HCT116 (cell line): ENCODE data around the gene CARD8.
"Not testable (repeated sequence)": the region's sequence is repeated elsewhere in the genome, so short reads cannot be mapped to it uniquely, and the experiment has no call there.

ENCODE experiments used
- CTCF ChIP-seq, 3 experiments: fragments of 200-600 bp in 1 of 3; sonication (generic) in 1 of 3; IDR thresholded peaks in 2 of 3; conservative IDR thresholded peaks in 1 of 3; 2 replicates each; pipeline ENCODE4 v1.5.1; 2012 to 2017; ENCODE audit warnings: low read depth in 2 of 3, low read length in 2 of 3, antibody characterized with exemption in 1 of 3, borderline replicate concordance in 1 of 3, control low read depth in 1 of 3, mild to moderate bottlenecking in 1 of 3, mixed read lengths in 1 of 3, mixed run types in 1 of 3, moderate library complexity in 1 of 3; ENCODE audit not compliant: insufficient read depth in 1 of 3
- EGR1 ChIP-seq: IDR thresholded peaks from 2 replicates; pipeline ENCODE4 v1.6.1; 2012; ENCODE audit warnings: low read depth
- ELF1 ChIP-seq: IDR thresholded peaks from 2 replicates; pipeline ENCODE4 v1.6.1; 2012; ENCODE audit warnings: low read depth, borderline replicate concordance
- EZH2 ChIP-seq: fragments of 200-600 bp; sonication (generic); IDR thresholded peaks from 2 replicates; pipeline ENCODE4 v1.6.1; 2017; ENCODE audit warnings: antibody characterized with exemption, mixed run types
- POLR2A ChIP-seq: IDR thresholded peaks from 2 replicates; pipeline ENCODE4 v1.7.0; 2011; ENCODE audit warnings: borderline replicate concordance; ENCODE audit not compliant: insufficient read depth, insufficient read length; ENCODE audit errors: extremely low read depth
- POLR2AphosphoS5 ChIP-seq: IDR thresholded peaks from 2 replicates; pipeline ENCODE4 v1.6.1; 2011; ENCODE audit warnings: mild to moderate bottlenecking, low read depth, low read length, moderate library complexity
- RAD21 ChIP-seq: IDR thresholded peaks from 2 replicates; pipeline ENCODE4 v1.6.1; 2012; ENCODE audit warnings: low read depth, mild to moderate bottlenecking
- SP1 ChIP-seq: IDR thresholded peaks from 2 replicates; pipeline ENCODE4 v1.6.1; 2012; ENCODE audit warnings: low read depth
- TCF7L2 ChIP-seq: IDR thresholded peaks from 2 replicates; pipeline ENCODE4 v1.7.0; 2011; ENCODE audit warnings: borderline replicate concordance, inconsistent platforms; ENCODE audit not compliant: insufficient read depth, insufficient read length; ENCODE audit errors: extremely low read depth
- YY1 ChIP-seq: IDR thresholded peaks from 2 replicates; pipeline ENCODE4 v1.6.1; 2011; ENCODE audit warnings: low read length, low read depth, moderate library complexity, mild to moderate bottlenecking; ENCODE audit not compliant: insufficient replicate concordance; ENCODE audit errors: extremely low read depth
- ZNF274 ChIP-seq: fragments of 200-500 bp; sonication (Bioruptor generic); IDR thresholded peaks from 2 replicates; pipeline ENCODE4 v1.6.1; 2014; ENCODE audit warnings: mild to moderate bottlenecking, low read depth, low read length, inconsistent platforms
- TF ChIP-seq, protein P1 (sequence below): IDR thresholded peaks from 2 replicates; pipeline ENCODE4 v1.6.1; 2011; ENCODE audit warnings: mild to moderate bottlenecking, low read length, moderate library complexity; ENCODE audit not compliant: insufficient replicate concordance; ENCODE audit errors: extremely low read depth
- TF ChIP-seq, protein P2 (sequence below): IDR thresholded peaks from 2 replicates; pipeline ENCODE4 v1.6.1; 2012; ENCODE audit warnings: low read depth

DNA sequence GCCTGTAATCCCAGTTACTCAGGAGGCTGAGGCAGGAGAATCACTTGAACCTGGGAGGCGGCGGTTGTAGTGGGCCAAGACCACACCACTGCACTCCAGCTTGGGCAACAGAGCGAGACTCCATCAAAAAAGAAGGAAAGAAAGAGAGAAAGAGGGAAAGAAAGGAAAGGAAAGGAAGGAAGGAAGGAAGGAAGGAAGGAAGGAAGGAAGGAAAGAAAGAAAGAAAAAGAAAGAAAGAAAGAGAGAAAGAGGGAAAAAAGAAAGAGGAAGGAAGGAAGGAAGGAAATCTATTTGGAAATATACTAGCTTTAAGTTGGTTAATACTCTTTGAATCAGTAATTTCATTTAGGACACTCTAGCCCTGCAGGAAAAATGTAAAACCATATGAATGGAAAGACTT lies 34.9 kb downstream of the CARD8 start:
- not testable (repeated sequence) for TF ChIP-seq POLR2A; EZH2; CTCF (IDR thresholded peaks at IDR 0.05 in 2 of 3, conservative IDR thresholded peaks at IDR 0.05 in 1 of 3; ENCODE audit: borderline replicate concordance in 1 of 3, insufficient read depth in 1 of 3, low read depth in 2 of 3, low read length in 2 of 3); POLR2AphosphoS5; TCF7L2; YY1; EGR1; RAD21; ELF1; ZNF274; SP1
- TF ChIP-seq, protein P1, sequence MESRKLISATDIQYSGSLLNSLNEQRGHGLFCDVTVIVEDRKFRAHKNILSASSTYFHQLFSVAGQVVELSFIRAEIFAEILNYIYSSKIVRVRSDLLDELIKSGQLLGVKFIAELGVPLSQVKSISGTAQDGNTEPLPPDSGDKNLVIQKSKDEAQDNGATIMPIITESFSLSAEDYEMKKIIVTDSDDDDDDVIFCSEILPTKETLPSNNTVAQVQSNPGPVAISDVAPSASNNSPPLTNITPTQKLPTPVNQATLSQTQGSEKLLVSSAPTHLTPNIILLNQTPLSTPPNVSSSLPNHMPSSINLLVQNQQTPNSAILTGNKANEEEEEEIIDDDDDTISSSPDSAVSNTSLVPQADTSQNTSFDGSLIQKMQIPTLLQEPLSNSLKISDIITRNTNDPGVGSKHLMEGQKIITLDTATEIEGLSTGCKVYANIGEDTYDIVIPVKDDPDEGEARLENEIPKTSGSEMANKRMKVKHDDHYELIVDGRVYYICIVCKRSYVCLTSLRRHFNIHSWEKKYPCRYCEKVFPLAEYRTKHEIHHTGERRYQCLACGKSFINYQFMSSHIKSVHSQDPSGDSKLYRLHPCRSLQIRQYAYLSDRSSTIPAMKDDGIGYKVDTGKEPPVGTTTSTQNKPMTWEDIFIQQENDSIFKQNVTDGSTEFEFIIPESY: not testable (repeated sequence)
- TF ChIP-seq, protein P2, sequence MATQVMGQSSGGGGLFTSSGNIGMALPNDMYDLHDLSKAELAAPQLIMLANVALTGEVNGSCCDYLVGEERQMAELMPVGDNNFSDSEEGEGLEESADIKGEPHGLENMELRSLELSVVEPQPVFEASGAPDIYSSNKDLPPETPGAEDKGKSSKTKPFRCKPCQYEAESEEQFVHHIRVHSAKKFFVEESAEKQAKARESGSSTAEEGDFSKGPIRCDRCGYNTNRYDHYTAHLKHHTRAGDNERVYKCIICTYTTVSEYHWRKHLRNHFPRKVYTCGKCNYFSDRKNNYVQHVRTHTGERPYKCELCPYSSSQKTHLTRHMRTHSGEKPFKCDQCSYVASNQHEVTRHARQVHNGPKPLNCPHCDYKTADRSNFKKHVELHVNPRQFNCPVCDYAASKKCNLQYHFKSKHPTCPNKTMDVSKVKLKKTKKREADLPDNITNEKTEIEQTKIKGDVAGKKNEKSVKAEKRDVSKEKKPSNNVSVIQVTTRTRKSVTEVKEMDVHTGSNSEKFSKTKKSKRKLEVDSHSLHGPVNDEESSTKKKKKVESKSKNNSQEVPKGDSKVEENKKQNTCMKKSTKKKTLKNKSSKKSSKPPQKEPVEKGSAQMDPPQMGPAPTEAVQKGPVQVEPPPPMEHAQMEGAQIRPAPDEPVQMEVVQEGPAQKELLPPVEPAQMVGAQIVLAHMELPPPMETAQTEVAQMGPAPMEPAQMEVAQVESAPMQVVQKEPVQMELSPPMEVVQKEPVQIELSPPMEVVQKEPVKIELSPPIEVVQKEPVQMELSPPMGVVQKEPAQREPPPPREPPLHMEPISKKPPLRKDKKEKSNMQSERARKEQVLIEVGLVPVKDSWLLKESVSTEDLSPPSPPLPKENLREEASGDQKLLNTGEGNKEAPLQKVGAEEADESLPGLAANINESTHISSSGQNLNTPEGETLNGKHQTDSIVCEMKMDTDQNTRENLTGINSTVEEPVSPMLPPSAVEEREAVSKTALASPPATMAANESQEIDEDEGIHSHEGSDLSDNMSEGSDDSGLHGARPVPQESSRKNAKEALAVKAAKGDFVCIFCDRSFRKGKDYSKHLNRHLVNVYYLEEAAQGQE: not testable (repeated sequence)
